NT2/D1 (cell line): ENCODE measurements around the gene ANKRD6.

Source experiments
- YY1 ChIP-seq: IDR thresholded peaks from 2 replicates; pipeline ENCODE4 v1.6.1; 2011; ENCODE audit not compliant: insufficient read length, insufficient read depth
- ZNF274 ChIP-seq: IDR thresholded peaks from 2 replicates; pipeline ENCODE4 v1.6.1; 2011; ENCODE audit warnings: mild to moderate bottlenecking, low read depth, low read length

GRCh38 chr6:89555806-89556205, 122.9 kb downstream of the ANKRD6 start:
- TF ChIP-seq YY1 (no peak), ZNF274 (no peak)
